ENCODE measurements around the gene NTMT1. TPM values are rescaled to one million over a fixed set of nuclear protein-coding genes. Genes with fewer than 3 reads are reported as not detected.
A peak's percentile ranks its signal among the peaks of the same experiment; 100 is the strongest.

Gene NTMT1
- total RNA-seq, 4 donors from 2014 or later, result 1.8 to 30.8 (median 21.6) TPM

DNA sequence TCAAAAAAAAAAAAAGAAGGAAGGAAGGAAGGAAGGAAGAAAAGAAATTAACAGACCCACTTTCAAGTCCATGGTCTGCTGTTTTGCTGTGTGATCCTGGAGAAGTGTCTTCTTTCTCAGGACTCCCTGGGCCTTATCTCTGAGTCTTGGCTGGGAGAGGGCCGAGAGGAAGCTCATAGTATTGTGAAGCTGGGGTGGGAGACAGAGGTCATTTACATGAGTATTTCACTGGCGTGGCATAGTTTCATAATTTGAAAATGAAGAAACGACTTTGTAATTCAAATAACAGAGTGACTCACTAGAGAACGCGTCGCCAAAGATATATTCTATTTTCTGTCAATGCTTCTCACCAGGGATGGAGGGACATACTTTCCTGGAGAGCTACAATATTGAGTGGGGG lies 2.6 kb upstream of the NTMT1 start:
- H3K9me3 ChIP-seq, result no peaks in the 10 kb centered on the region
- no peaks in the 10 kb centered on the region for H3K36me3 ChIP-seq
- H3K4me3 ChIP-seq, result no peak overlapping the region
- no peaks in the 10 kb centered on the region for H3K27me3 ChIP-seq
- intact Hi-C loops (cut with DNase I; ENCODE audit: low total_unique reads), result no loop called here
- no peak overlapping the region for H3K27ac ChIP-seq
- no peak for TF ChIP-seq POLR2A (IDR thresholded peaks at IDR 0.05)
- TF ChIP-seq, protein P1, sequence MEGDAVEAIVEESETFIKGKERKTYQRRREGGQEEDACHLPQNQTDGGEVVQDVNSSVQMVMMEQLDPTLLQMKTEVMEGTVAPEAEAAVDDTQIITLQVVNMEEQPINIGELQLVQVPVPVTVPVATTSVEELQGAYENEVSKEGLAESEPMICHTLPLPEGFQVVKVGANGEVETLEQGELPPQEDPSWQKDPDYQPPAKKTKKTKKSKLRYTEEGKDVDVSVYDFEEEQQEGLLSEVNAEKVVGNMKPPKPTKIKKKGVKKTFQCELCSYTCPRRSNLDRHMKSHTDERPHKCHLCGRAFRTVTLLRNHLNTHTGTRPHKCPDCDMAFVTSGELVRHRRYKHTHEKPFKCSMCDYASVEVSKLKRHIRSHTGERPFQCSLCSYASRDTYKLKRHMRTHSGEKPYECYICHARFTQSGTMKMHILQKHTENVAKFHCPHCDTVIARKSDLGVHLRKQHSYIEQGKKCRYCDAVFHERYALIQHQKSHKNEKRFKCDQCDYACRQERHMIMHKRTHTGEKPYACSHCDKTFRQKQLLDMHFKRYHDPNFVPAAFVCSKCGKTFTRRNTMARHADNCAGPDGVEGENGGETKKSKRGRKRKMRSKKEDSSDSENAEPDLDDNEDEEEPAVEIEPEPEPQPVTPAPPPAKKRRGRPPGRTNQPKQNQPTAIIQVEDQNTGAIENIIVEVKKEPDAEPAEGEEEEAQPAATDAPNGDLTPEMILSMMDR (IDR thresholded peaks at IDR 0.05), result no peak
- DNase-seq, result no peak
- H3K4me1 ChIP-seq, result peaks cover 4 to 12% of the 10 kb centered on the region in 2 donors

DNA sequence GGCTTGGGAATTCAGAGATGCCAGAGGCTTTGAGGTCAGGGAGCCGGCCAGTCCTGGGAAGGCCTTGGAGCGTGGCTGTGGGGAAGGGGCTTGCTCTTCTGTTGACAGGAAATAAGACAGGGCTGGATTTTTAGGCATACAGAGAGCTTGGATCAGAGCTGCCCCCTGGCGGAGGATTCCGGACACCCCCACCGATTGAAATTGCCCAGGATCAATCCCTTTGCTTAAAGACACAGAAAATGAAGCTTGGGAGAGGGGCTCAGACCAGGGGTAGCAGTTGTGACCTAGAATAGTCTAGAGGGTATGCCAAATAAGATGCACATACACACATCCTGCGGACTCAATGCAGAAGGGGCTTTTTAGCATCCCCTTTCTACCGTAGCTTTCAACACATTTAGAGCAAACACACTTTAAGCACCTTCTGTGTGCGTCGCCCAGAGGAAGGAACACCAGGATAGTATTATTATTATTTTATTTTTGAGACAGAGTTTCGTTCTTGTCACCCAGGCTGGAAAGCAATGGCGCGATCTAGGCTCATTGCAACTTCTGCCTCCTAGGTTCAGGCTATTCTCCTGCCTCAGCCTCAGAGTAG lies 1.7 kb upstream of the NTMT1 start:
- TF ChIP-seq POLR2A (IDR thresholded peaks at IDR 0.05), result no peak
- TF ChIP-seq, protein P1 (IDR thresholded peaks at IDR 0.05), result peak; percentile 56 to 61 (median 58)
- Histone ChIP-seq H3K4me1 (peaks cover 4 to 14% of the 10 kb centered on the region in 2 donors), H3K9me3 (no peaks in the 10 kb centered on the region), H3K36me3 (no peaks in the 10 kb centered on the region), H3K27ac (peak overlapping the region in 1 of 2 donors; percentile 12), H3K27me3 (no peaks in the 10 kb centered on the region), H3K4me3 (no peak overlapping the region)
- no peak for DNase-seq
- intact Hi-C loops (cut with DNase I; ENCODE audit: low total_unique reads), result no loop called here

DNA sequence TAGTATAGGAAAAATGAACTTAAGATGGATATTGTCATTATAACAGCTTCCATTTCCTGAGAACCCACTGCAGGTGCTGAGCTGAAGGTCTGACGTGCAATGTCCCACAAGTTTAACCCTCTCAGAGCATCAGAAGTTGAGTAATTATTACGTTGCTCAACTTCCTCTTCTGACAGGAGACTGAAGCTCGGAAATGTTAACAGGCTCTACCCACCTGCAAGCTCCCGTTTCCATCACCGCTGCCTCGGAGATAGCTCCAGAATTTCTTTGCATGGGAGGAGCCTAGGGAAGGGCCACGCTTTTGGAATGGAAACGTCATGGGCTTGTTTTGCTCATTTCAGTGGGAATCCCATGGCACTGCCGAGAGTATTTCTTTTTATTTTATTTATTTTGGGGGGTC lies 1.0 kb upstream of the NTMT1 start:
- DNase-seq, result no peak
- intact Hi-C loops (cut with DNase I; ENCODE audit: low total_unique reads), result no loop called here
- no peak overlapping the region for H3K4me3 ChIP-seq
- peaks cover 4 to 14% of the 10 kb centered on the region in 2 donors for H3K4me1 ChIP-seq
- no peak for TF ChIP-seq POLR2A (IDR thresholded peaks at IDR 0.05)
- TF ChIP-seq, protein P1 (IDR thresholded peaks at IDR 0.05), result no peak
- H3K27me3 ChIP-seq, result no peaks in the 10 kb centered on the region
- no peaks in the 10 kb centered on the region for H3K9me3 ChIP-seq
- H3K27ac ChIP-seq, result peak overlapping the region in 1 of 2 donors; percentile 12
- no peaks in the 10 kb centered on the region for H3K36me3 ChIP-seq

DNA sequence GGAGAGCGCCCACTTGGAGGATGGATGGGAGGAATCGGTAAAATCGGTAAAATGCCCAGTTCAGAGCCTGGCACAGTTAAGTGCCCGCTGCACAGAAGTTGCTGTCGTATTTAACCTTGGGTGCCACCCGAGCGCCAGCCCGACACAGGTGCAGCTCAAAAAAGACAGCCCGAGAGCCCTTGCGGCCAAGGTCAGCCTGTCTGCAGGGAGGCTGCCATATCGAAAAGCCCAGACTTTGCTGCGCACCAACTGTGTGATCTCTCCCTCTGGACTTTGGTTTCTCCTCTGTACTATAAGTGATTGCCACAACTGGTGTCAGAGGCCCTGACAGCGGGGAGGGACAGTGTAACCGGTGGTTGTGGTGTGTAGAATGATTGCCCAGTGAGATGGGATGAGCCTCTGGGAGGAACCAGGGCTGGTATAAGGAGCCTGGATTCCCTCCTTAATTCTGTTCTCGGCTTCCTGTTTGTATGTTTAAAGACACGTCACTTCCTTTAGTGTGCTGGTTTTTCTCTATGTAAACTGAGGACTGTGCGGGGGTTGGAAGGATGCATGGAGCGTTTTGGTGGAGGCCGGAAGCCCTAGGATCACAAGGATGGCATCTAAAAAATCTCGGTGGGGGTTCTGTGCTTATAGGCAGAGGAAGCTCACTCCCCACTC lies 792 bp downstream of the NTMT1 start:
- H3K4me3 ChIP-seq, result peak overlapping the region; percentile 93 to 95
- H3K27ac ChIP-seq, result peak overlapping the region; percentile 89 to 96
- no peak for DNase-seq
- intact Hi-C loops (cut with DNase I; ENCODE audit: low total_unique reads), result no loop called here
- TF ChIP-seq POLR2A (IDR thresholded peaks at IDR 0.05), result no peak
- TF ChIP-seq, protein P1 (IDR thresholded peaks at IDR 0.05), result no peak
- no peaks in the 10 kb centered on the region for H3K9me3 ChIP-seq
- no peaks in the 10 kb centered on the region for H3K36me3 ChIP-seq
- no peaks in the 10 kb centered on the region for H3K27me3 ChIP-seq
- peaks cover 4 to 25% of the 10 kb centered on the region in 2 donors for H3K4me1 ChIP-seq
